DMS 273 (cell line): ENCODE results near the gene ACTR3C.
"Not testable (repeated sequence)": the region's sequence is repeated elsewhere in the genome, so short reads cannot be mapped to it uniquely, and the experiment has no call there.

ENCODE experiments used
- DNase-seq: peaks from one replicate; lab custom pipeline; 2025; ENCODE audit not compliant: unreplicated experiment; lab: John Stamatoyannopoulos, UW

The ACTR3C gene

GRCh38 chr7:150219941-150220658 lies 103.2 kb downstream of the ACTR3C start:
- DNase-seq = peak; percentile 59

- not testable (repeated sequence) for DNase-seq
Measured at GRCh38 chr7:150206848-150207247, 116.5 kb downstream of the ACTR3C start.

- not testable (repeated sequence) for DNase-seq
Measured at GRCh38 chr7:150205866-150206265, 117.5 kb downstream of the ACTR3C start.

GRCh38 chr7:150204577-150204976 lies 118.8 kb downstream of the ACTR3C start:
- DNase-seq = not testable (repeated sequence)

- DNase-seq = not testable (repeated sequence)
Measured at GRCh38 chr7:150202894-150203293, 120.5 kb downstream of the ACTR3C start.
